ENCODE measurements around the gene METTL18. TPM values are rescaled to one million over a fixed set of nuclear protein-coding genes. Genes with fewer than 3 reads are reported as not detected.

The METTL18 gene
- total and polyA plus RNA-seq, 2 donors (not counting 1 experiment from before 2014, with no cell fraction given) = 3.1 to 18.9 TPM

Other genes with a start within 250 kb of the METTL18 start
- gene F5, start 208.4 kb downstream of the METTL18 start, total RNA-seq = 0.15 and 0.27 TPM in 2 replicates
- 0.01 and 0.06 TPM in 2 replicates for gene F5, start 208.4 kb downstream of the METTL18 start, polyA plus RNA-seq
- 0.87 and 0.99 TPM in 2 replicates for gene SELP, start 164.8 kb downstream of the METTL18 start, total RNA-seq
- 1.9 and 2.7 TPM in 2 replicates for gene SELP, start 164.8 kb downstream of the METTL18 start, polyA plus RNA-seq
- 250 and 262 TPM in 2 replicates for gene SELL, start 83.3 kb downstream of the METTL18 start, total RNA-seq
- gene SELL, start 83.3 kb downstream of the METTL18 start, polyA plus RNA-seq = 212 and 258 TPM in 2 replicates
- gene SELE, start 60.8 kb downstream of the METTL18 start, total RNA-seq = not detected in 2 replicates
- not detected in 2 replicates for gene SELE, start 60.8 kb downstream of the METTL18 start, polyA plus RNA-seq
- 17.6 and 18.4 TPM in 2 replicates for gene SCYL3, start 99.0 kb upstream of the METTL18 start, total RNA-seq
- gene SCYL3, start 99.0 kb upstream of the METTL18 start, polyA plus RNA-seq = 14.1 and 14.2 TPM in 2 replicates